ENCODE results near the gene GOLGA2.
"Not testable (repeated sequence)": the region's sequence is repeated elsewhere in the genome, so short reads cannot be mapped to it uniquely, and the experiment has no call there.

The GOLGA2 gene

DNA sequence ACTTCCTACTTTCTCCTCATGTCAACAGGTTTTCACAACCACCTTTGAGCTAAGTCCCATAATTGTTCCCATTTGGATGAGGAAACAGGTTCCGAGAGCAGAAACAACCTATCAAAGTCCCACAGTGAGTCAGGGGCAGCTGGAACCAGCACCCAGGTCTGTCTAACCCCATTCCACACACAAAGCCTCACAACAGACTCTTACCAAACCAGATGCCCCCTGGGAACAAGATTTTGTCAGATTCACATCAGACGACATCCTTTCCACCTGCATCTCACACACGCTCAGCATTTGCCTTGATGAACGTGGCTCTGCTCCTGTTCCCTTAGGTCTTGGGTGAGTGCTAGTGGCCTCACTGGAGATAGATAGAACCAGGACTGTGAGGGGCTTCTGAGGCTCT lies 17.3 kb upstream of the GOLGA2 start:
- DNase-seq: no peak

DNA sequence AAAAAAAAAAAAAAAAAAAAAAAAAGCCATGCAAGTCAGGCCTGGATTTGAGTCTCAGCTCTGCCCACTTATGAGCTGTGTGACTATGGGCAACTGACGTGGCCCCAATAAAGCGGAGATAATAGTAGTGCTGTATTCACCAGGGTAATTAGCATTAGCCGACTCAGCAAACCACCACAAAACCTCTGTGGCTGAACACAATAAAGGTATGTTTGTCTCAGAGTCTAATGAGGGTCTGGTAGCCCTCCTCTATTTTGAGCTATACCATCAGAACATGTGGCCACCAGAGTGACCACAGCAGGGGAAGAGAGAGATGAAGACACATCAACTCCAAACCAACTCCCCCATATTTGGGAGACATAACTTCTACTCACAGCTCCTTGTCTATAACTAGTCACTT lies 16.2 kb upstream of the GOLGA2 start:
- no peak for DNase-seq

DNA sequence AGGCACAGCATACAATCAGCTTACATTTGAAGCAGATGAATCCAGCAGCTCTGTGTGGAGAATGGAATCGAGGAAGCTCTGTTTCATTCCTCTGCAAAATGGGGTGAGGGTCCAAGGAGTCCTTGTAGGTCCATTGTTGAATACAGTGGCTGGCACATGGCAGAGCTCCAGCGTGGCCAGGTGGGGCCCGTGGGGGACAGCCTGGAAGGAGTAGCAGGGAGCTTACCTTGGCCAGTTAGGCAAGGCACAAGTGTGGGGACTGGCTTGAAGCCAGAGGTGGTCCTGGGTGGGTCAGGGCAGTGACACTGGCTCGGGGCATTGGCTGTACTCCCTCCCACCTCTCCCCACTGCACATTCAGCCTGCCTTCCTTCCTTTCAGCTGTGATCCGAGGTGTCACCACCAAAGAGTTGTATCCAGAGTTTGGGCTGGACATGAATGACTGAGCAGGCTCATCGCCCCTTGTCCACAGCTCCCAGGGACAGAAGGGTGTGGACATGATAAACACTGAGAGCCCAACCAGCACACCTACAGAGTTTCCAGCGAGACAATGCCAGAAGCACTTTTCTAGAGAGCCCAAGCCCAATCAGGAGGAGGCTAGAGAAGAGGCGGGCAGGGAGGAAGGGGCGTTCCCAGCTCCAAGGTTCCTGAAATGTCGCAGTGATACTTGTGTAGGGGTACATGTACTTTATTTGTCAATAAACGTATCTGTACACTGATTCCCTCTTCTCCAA lies 12.6 kb upstream of the GOLGA2 start:
- DNase-seq: no peak

DNA sequence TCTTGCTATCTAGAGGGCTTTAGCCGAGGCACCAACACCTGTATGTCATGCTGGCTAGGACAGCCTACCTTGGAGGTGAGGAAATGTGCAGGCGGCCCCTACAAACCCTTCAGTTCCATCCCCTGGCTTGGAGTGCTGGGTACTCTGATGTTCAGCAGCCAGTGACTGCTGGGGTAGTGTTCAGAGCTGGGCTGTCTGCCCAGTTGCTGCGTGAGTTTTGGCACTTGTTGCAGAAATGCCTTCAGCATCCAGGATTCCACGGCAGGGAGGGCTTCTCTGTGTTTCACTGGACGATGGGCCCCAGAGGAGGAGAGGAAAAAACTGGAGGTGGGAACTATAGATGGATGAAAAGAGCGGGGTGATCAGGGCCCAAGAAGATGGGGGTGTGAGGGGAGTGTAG lies 10.6 kb upstream of the GOLGA2 start:
- DNase-seq: peak; percentile 81

DNA sequence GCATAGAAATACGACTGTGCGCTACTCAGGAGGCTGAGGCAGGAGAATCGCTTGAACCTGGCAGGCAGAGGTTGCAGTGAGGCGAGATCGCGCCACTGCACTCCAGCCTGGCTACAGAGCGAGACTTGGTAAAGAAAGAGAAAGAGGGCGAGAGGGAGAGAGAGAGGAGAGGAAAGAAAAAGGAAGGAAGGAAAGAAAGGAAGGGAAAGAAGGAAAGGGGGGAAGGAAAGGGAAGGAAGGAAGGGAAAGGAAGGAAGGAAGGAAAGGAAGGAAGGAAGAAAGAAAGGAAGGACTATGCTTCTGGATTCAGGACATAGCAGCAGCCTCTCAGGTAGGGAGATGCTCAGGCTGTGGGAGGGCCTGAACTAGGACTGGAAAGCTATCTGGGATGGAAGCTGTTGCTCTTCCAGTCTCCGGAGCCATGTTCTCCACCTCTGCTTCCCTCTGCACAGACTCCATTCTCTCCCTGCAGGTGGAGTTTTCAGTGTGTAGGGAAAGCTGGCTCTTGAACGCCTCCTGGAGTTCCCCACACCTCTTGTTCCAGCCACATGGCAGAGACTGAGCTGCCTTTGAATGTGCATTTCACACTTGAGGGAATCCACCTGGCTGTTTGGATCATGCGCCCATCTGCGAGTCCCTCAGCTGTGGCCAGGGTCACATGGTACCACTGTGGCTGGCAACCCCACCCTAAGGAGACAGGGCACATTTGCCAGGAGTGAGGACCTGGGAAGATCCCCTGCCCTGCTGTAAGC lies 9.4 kb upstream of the GOLGA2 start:
- no peak for DNase-seq

DNA sequence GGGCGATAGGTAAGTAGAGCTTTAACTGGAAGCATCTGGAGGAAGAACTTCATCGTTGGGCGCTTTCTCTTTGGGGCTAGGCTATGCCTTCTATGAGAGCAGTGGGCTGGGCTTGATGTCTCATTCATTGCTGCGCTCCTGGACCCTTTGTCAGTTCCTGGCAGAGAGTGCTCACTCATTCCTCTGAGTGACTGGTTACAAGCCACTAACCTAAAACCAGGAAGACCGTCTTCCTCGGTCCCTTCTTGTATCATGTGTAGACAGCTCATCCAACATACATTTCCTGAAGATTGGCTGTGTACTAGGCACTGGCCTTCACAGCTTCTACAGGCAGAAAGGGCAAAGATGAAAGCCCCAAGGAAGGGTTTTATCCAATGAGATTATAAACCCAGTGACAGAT lies 6.7 kb upstream of the GOLGA2 start:
- DNase-seq: no peak

DNA sequence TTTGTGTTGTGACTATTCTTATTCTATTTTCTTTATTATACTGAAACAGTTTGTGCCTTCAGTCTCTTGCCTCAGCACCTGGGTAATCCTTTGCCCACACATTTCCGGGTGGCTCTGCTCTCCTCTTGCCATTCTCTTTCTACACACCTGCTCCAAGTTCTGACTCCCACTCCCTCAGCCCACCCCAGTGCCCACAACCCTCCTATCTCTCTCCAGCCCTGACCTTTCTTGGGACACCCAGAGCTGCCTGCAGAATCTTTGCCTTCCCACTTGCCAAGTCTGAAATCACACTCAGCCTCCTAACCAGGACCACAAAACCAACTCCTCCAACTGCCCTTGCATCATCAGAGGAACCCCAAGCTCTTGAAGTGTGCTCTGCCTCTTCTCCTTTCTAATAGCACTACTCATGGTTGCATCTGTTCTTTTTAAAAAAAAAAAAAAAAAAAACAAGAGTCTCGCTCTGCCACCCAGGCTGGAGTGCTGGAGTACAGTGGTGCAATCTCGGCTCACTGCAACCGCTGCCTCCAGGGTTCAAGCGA lies 4.3 kb upstream of the GOLGA2 start:
- no peak for DNase-seq

DNA sequence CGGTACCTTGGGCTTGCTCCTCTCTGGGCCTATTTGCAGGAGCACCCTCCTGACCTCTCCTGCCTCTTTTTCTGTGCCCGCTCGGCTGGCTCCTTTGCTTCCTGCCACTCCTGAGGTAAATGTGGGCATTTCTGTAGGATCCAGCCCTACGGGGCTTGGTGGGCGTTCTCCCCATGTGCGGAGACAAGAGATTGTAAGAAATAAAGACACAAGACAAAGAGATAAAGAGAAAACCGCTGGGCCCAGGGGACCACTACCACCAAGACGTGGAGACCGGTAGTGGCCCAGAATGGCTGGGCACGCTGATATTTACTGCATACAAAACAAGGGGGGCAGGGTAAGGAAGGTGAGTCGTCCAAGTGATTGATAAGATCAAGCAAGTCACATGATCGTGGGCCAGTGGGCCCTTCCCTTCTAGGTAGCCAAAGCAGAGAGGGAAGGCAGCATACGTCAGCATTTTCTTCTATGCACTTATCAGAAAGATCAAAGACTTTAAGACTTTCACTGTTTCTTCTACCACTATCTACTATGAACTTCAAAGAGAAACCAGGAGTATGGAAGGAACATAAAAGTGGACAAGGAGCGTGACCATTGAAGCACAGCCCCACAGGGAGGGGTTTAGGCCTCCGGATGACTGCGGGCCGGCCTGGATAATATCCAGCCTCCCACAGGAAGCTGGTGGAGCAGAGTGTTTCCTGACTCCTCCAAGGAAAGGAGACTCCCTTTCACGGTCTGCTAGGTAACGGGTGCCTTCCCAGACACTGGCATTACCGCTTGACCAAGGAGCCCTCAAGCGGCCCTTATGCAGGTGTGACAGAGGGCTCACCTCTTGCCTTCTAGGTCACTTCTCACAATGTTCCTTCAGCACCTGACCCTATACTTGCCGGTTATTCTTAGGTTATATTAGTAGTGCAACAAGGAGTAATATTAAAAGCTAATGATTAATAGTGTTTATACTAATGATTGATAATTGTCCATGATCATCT lies 3.6 kb upstream of the GOLGA2 start:
- not testable (repeated sequence) for DNase-seq

DNA sequence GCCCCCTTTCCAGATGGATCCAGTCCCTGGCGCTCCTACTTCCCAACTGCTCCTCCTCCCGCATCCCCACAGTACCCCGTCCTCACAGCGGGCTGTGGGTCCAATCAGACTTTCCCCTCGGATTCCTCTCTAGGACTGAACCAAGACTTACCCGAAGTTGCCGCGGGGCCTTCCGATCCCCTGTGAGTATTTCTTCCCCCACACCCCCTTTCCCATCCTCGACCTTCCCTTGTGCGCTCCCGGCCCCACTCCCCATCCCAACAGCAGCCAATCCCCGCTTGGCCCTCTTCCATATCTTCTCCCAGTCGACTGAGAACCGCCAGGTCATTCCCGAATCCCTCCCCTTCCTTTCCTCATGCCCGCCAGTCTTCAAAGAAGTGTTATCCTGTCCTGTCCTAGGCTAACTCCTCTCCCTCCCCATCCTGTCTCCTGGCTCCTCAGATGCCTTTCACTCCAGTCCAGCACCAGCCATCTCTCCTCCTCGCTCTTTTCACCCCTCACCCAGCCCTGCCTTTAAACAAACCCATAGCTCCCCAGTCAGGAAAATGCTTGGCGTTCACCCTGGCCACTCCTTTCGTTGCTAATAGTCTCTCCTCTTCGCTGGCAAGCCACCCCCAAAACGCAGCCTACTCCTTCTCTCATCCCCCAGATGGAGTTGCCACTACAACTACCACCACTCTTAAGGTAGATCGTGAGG lies 915 bp upstream of the GOLGA2 start:
- DNase-seq: peak; percentile 72

DNA sequence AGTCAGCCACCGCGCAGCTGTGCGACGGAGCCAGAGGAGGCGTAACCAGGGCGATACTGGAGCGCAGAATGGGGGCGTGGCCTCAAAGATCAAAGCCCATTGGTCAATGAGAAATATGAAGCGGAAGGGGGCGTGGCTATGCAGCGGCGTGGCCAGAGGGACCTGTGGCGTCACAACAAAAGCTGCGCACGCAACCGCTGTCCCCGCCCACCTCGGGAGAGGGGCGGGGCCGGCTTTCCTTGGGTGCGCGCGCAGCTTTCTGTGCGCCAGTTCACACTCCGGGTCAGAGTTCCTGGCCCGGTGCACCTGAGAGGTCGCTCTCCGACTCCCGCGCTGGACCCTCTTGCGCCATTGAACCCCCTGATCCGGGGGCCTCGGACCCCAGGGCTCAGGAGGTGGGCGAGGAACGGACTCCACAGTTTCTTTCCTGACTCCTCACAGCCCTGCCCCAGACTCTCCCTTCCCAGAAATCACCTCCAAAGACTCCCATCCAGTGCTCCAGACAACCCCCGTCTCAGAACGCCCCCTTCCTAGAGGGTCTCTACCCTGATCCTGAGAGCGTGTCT lies 284 bp upstream of the GOLGA2 start, which contains the start of gene SWI5:
Gene SWI5 (plus strand): TSS at position 269 of the 566 bp plus-strand sequence.
- peak; percentile 99 for DNase-seq

DNA sequence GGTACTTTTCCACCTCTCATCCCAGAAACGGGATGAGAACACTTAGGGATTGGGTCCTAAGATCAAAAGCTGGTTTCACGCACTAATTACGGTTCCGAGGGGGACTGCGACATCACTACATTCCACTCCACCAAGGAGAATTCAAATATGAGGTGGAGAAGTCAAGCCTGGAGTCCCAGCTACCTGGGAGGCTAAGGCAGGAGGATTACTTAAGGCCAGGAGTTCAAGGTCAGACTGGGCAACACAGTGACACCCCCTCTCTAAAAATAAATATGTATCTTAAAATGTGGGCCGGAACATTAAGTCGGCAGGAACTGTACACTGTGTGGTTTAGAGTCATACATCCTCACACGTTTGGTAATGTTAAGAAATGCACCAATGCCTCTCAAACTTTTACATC lies 1.6 kb downstream of the GOLGA2 start:
- DNase-seq: no peak

DNA sequence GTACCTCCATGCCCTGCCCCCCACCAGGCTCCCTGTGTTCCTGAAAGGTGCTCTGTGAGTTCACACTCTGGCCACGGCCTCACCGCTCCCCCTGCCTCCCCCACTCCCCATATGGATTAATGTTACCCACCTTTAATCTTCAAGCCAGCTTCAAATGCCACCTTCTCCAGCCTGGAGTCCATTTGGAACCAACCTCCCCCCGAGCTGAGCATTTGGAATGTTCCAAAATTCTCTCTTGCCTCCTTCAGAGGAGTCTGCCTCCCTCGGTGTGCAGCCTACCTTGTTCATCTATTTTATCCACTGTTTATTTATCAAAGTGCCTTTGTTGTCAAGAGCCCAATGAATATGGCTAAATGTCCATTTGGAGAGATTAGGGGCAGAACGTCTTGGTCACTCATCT lies 4.3 kb downstream of the GOLGA2 start:
- DNase-seq: no peak

DNA sequence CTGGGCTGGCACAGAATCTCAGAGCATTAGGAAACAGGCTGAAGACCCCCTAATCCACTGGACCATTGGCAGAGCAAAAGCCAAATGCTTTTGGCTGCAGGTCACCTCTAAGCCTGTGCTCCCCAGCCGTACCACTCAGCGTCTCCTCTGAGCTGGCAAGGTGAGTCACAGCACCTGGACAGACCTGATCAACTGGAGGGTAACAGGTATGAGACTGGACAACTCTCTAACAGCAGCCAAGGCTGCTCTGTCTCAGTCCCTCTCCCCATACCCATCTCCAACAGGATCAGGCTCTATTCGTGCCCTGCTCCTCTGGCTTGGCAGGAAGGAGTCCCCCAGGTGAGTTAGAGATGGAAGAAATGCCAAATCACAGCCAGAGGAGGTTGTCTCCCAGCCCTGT lies 4.7 kb downstream of the GOLGA2 start:
- DNase-seq: no peak

DNA sequence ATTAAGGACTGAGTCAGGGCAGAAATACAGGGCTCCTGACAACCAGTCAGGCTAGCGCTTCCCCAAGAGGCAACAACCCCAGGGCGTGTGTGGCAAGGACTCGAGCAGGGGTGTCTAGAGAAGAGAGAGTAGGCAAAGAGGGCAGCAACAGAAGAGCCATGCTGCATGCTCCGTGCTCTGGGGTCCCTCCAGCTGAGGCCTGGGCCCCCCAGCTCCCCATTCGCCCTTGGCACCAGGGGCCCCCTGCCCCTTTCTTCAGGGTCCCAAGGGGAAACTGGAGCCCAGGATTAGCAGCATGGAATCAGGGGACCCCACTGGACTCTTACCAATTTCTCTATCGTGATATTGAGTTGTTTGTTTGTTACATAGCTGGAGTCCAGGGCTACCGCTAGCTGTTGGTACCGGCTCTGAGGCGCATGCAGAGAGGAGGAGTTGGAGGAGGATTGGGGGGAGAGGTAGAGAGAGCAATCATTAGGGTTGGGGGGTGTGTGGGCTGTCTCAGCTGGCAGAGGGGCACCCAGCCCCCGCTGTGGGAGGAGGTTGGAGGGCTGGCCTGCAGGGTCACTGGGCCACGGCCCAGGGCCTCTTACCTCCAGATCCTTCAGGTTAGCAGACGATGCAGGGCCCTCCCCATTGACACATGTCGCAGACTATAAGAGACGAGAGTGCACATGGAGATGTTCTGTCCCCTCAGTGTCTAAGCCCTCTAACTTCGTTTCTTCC lies 8.8 kb downstream of the GOLGA2 start:
- DNase-seq: no peak

DNA sequence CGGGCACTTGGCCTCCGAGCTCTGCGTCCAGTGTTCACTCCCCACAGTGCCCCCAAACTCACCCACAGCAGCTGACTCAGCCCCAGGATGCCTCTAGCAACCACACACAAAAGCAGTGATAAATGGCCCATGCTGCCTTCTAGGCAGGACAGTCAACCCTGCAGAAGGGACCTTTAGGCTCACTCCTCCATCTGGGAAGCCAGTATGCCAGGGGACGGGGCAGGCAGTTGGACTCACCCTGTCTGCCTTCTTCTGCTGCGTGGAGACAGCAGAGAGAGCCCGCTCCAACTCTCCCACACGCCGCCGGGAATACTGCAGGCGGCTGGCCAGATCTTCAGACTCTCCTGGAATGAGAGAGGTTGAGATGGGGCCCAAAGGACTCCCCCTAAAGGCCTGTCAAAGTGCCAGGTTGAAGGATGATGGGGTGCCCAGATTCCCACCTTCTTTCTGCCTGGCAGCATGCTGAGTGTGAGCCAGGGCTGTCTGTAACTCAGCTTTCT lies 10.4 kb downstream of the GOLGA2 start:
- DNase-seq: no peak

DNA sequence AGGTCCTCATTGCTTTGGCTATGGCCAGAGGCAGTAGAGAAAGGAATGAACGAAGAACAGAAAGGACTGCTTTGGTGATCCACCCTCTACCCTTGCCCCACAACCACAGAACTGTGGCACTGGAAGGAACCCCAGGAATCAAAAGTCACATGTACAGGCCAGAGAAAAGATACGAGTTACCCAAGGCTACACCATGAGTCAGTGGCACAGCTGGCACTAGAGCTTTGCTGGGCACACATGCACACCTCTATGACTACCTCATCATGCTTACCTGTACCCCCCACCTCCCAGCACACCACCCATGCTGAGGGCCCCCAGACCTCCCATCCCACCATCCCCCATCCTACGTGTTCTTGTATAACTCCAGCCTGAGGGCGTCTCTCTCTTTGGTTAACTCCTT lies 13.1 kb downstream of the GOLGA2 start:
- DNase-seq: no peak

DNA sequence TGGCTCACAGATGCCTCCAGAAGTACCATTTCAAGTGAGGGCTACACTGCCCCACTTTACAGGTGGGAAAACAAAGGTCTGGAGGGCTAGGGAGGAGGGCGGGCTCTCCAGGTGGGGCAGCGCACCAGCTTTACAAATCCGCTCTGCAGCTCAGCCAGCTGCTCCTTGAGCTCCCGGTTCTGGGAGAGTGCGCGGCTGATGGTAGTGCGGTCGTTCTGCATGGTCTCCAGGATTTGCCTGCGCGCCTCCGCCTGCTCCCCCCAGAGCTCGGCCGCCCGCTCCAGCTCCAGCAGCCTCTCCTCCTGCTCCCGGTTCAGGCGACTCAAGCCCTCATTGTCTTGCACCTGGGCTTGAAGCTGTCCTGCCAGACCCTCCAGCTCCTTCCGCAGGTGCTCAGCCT lies 15.5 kb downstream of the GOLGA2 start:
- no peak for DNase-seq

DNA sequence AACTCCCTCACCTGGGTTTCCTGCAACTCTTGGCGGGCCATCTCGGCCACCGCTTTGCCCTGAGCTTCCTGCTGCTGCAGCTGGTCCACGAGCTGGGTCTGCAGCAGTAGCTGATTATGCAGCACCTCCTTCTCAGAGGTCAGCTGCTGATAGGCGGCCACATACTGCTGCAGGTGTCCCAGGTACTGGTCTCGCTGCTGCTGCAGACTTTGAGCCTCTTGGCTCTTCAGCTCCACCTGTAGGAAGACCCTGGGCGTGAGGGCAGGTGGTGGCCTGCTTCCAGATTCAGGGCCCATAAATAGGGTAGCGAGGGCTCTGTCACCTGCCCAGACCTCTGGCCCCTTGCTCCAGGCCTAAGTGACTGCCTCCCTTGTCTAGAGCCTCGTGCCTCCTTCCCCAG lies 16.7 kb downstream of the GOLGA2 start:
- DNase-seq: no peak

DNA sequence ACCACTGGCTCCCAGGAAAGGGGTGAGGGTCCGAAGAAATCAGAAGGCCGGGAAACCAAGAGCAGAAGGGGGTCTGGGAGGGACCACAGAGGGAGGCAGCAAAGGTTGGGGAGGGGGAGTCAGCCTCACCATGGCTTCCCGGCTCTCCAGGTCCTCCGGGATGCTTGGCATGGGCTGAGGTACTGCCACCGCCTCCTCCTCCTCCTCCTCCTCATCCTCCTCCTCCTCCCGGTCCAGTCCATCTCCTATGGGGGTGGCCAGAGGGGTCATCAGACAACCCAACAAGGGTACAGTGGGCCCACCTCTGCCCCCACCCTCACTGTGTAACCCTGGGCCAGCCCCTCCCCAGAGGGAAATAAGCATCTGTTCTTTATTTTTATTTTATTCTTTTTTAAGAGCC lies 17.5 kb downstream of the GOLGA2 start:
- DNase-seq: no peak

DNA sequence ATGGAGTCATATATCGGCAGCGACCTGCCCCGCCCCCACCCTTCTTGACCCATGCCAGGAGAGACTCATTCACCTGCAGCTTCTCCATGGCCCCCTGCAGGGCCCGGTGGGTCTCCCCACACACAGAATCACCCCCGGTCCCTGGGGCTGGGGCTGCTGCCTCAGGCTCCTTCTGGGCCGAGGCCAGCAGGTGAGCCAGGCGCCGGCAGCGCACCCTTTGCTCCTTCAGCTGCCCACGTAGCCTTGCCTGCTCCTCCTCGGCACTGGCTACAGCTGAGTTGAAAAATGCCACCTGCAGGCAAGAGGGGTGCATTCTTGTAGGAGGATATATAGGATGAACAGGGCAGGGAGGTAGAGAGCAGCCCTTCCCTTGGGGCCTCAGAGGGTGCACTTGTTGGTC lies 17.9 kb downstream of the GOLGA2 start:
- DNase-seq: no peak
